Epithelial cell of proximal tubule (primary cell): Measurements from ENCODE around the gene CDK17. TPM values are rescaled to one million over a fixed set of nuclear protein-coding genes. Genes with fewer than 3 reads are reported as not detected.

Experiments used
- DNase-seq: peaks from one replicate; pipeline ENCODE4 v3.0.0-alpha.2; 2011; ENCODE audit warnings: low read depth
- H3K4me3 ChIP-seq: 2 replicates; pipeline ENCODE4 v1.5.1; 2011; ENCODE audit warnings: low read depth, mild to moderate bottlenecking, low read length
- total RNA-seq: library from RNA; depleted of rRNA; stranded (reverse); fragments of >200 nt; gene quantifications from 2 replicates; pipeline ENCODE4 v1.2.3, GENCODE V29; 2015
- TF ChIP-seq, protein P1 (sequence below): conservative IDR thresholded peaks from 2 replicates; pipeline ENCODE4 v1.5.1; 2012; ENCODE audit warnings: low read depth, mild to moderate bottlenecking, low read length

Gene CDK17
- total RNA-seq, 1 donor from 2014 or later, result 22.0 TPM

GRCh38 chr12:96257550-96258103 is 142.6 kb downstream of the CDK17 start:
- H3K4me3 ChIP-seq, result no peak overlapping the region
- no peak for DNase-seq
- TF ChIP-seq, protein P1, sequence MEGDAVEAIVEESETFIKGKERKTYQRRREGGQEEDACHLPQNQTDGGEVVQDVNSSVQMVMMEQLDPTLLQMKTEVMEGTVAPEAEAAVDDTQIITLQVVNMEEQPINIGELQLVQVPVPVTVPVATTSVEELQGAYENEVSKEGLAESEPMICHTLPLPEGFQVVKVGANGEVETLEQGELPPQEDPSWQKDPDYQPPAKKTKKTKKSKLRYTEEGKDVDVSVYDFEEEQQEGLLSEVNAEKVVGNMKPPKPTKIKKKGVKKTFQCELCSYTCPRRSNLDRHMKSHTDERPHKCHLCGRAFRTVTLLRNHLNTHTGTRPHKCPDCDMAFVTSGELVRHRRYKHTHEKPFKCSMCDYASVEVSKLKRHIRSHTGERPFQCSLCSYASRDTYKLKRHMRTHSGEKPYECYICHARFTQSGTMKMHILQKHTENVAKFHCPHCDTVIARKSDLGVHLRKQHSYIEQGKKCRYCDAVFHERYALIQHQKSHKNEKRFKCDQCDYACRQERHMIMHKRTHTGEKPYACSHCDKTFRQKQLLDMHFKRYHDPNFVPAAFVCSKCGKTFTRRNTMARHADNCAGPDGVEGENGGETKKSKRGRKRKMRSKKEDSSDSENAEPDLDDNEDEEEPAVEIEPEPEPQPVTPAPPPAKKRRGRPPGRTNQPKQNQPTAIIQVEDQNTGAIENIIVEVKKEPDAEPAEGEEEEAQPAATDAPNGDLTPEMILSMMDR, result no peak

GRCh38 chr12:96256672-96257361 is 143.4 kb downstream of the CDK17 start:
- DNase-seq, result no peak
- no peak overlapping the region for H3K4me3 ChIP-seq
- TF ChIP-seq, protein P1, result no peak

DNA sequence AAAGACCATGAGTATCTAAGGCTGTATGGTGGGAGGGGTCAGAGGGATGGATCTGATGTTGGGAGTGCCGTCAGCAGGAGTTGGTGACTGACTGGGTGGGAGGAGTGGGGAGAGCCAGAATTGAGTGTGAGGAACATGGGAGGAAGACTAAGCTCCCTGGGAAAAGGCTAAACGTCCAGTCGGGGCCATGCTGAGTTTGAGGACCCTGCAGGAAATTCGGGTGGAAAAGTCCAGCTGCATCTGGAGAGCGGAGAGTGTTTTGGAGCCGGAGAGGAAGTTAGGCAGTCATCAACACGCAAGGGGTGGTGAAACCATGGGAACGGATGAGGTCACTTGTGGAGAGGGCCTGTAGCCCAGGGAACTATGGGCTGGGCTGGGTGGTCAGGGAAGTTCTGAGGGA is 145.2 kb downstream of the CDK17 start:
- no peak overlapping the region for H3K4me3 ChIP-seq
- TF ChIP-seq, protein P1, result no peak
- DNase-seq, result no peak

DNA sequence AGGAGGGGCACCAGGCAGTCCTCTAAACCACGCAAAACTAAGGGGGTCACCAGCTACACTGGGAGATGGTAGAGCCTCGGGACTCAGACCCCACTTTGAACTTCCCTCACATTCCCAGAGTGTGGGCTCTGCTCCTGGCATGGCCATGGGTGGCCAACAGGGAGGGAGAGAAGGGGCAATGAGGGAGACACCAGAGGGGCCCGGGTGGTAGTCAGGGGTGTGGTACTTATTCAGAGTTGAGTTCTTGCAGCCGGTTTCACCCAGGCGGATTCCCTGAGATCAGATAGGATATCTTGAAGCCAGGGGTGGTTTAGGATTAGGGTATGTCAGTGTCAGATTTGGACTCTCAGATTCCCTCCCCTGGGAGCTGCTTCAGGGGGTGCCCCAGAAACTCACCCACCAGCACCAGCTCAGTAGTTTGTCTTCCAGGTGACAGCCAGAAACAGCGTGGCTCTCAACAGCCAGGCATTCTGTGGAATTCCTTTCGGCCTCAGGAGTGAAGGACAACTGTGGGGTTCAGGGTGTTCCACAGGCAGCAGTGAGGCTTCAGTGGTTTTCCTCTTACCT is 150.0 kb downstream of the CDK17 start:
- DNase-seq, result no peak
- no peak overlapping the region for H3K4me3 ChIP-seq
- TF ChIP-seq, protein P1, result no peak

DNA sequence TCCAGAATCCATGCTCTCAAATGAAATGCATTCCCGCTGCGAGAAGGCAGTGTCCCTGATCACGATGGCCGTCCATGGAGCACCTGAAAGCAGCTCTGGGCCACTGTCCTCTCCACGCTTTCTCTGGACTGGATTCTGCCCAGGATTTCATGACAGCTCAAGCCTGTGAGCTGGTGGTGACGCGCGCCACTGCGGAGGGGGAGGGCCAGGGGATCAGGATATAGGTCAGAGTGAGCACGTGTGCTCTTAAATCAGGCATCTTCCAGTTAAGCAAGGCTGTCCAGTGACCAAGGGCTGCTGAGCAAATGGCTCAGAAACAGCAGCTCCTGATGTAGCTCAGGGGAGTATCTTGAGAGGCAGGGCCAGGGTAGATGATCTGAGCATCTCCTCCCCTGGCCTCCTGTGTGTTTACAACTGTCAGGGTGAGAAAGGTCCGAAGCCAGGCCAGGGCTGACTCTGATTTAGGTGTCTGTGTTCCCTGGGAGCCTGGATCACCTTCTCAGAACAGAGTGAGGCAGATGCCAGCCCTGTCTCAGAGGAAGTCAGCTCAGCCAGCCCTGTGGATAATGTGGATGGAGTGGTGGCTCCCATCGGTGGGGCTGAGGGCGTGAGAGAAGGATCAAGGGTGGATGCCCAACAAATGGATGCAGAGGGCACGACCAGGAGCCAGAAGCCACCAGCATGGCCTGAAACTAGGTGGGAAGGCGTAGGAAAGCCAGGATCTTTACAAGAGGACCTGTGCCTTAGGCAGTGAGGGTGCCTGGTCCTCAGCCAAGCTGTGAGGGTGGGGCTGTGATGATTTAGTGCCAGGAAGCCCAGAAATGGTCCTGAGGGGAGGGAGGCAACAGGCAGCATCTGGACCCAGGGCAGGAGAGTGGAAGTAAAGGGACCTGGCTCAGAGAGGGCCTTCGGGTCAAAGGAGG is 150.8 kb downstream of the CDK17 start:
- DNase-seq, result no peak
- TF ChIP-seq, protein P1, result no peak
- H3K4me3 ChIP-seq, result no peak overlapping the region

DNA sequence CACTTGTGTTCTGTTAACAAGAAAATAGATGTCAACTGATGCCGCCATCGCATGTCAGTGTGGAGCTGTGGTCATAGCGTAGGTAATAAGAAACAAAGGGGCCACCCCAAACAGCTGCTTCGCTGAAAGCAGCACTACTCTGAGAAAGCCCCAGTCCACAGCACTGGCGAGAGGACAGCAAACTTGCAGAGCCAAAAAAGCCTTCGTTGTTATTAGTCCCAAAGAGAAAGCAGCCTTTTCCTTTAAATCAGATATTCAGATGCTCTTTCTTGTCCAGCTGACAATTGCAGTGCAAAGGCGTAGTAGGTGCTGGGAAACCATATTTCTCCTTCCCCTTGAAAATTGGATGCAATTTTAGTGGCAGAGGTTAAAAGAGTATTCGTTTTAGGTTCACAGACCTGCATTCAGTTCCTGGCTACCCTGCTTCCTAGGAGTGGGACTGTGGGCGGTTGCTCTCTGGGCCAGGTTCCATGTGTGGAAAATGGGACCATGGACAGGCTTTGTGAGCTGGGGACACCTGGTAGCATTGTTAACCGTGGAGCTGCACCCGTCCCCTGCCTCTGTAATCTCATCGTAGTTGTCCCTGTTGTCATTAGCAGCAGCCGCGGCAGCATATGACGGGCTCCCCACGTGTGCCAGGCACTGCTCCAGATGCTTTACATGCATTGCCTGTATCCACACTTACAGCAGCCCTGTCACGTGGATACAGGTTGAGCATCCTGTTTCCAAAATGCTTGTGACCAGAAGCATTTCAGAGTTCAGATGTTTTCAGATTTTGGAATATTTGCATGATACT is 151.9 kb downstream of the CDK17 start:
- no peak for DNase-seq
- TF ChIP-seq, protein P1, result no peak

More for the DNA sequence above, 151.9 kb downstream of the CDK17 start:
- no peak overlapping the region for H3K4me3 ChIP-seq
